Colonic mucosa (tissue), 4 donors: ENCODE results near the gene MED12L. TPM values are rescaled to one million over a fixed set of nuclear protein-coding genes. Genes with fewer than 3 reads are reported as not detected.

Source experiments
- DNase-seq: peaks from one replicate; pipeline ENCODE4 v3.0.0-alpha.2; 2020
- H3K27ac ChIP-seq: fragments of 200-600 bp; one replicate; pipeline ENCODE4 v1.8.0; 2021
- H3K27me3 ChIP-seq: fragments of 200-600 bp; one replicate; pipeline ENCODE4 v1.8.0; 2021
- H3K36me3 ChIP-seq: fragments of 200-600 bp; one replicate; pipeline ENCODE4 v1.8.0; 2021
- H3K4me1 ChIP-seq: fragments of 200-600 bp; one replicate; pipeline ENCODE4 v1.8.0; 2021; ENCODE audit warnings: mild to moderate bottlenecking
- H3K4me3 ChIP-seq: fragments of 200-600 bp; one replicate; pipeline ENCODE4 v1.8.0; 2021
- H3K9ac ChIP-seq, 2 donors: one replicate each; pipeline ENCODE4 v1.7.0; 2013; ENCODE audit warnings: control low read depth in 2 of 2, low read depth in 2 of 2, low read length in 2 of 2
- H3K9me3 ChIP-seq: fragments of 200-600 bp; one replicate; pipeline ENCODE4 v1.8.0; 2021
- intact Hi-C: fragments of 100-400 bp; cut with DNase I; formaldehyde crosslinking; loops from one replicate; pipeline ENCODE4 v1.14.1; 2022
- total RNA-seq, 2 donors: library from RNA; stranded (reverse); fragmentation: NEBNext Ultra II Directional in 1 of 2; extraction: Animal tissue kit (Norgen Biotek cat#: 25700) in 1 of 2; gene quantifications; one replicate each; pipeline ENCODE4 v1.2.1, GENCODE V29; 2021
- TF ChIP-seq, protein P1 (sequence below): fragments of 200-600 bp; IDR thresholded peaks from one replicate; pipeline ENCODE4 v1.8.0; 2022; ENCODE audit warnings: antibody characterized with exemption, mild to moderate bottlenecking
- donor health status: healthy.
- donor health status: DM: no; HTN: no; CAD: no.
- donor health status: DM: no; HTN: no; CAD: no.

Gene MED12L
- total RNA-seq, 2 donors from 2014 or later, result 0.32 to 1.3 TPM

- Histone ChIP-seq H3K27ac (no peak overlapping the region), H3K9ac (no peak overlapping the region), H3K36me3 (no peaks in the 10 kb centered on the region), H3K9me3 (no peaks in the 10 kb centered on the region), H3K4me1 (no peaks in the 10 kb centered on the region), H3K4me3 (no peak overlapping the region), H3K27me3 (no peaks in the 10 kb centered on the region)
- TF ChIP-seq, protein P1, sequence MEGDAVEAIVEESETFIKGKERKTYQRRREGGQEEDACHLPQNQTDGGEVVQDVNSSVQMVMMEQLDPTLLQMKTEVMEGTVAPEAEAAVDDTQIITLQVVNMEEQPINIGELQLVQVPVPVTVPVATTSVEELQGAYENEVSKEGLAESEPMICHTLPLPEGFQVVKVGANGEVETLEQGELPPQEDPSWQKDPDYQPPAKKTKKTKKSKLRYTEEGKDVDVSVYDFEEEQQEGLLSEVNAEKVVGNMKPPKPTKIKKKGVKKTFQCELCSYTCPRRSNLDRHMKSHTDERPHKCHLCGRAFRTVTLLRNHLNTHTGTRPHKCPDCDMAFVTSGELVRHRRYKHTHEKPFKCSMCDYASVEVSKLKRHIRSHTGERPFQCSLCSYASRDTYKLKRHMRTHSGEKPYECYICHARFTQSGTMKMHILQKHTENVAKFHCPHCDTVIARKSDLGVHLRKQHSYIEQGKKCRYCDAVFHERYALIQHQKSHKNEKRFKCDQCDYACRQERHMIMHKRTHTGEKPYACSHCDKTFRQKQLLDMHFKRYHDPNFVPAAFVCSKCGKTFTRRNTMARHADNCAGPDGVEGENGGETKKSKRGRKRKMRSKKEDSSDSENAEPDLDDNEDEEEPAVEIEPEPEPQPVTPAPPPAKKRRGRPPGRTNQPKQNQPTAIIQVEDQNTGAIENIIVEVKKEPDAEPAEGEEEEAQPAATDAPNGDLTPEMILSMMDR, result no peak
- DNase-seq, result no peak
- intact Hi-C loops, result no loop called here
Observed at GRCh38 chr3:151224268-151224866, 138.9 kb downstream of the MED12L start.

GRCh38 chr3:151225040-151225975, 139.8 kb downstream of the MED12L start:
- intact Hi-C loops, result loop anchor here (5.0 kb wide), 2 partner anchors 57 to 58 kb away; no protein-coding TSS in a partner anchor
- Histone ChIP-seq H3K9me3 (no peaks in the 10 kb centered on the region), H3K4me3 (no peak overlapping the region), H3K36me3 (no peaks in the 10 kb centered on the region), H3K27ac (no peak overlapping the region), H3K27me3 (no peaks in the 10 kb centered on the region), H3K4me1 (no peaks in the 10 kb centered on the region), H3K9ac (no peak overlapping the region)
- DNase-seq, result no peak
- TF ChIP-seq, protein P1, result no peak

GRCh38 chr3:151226088-151226563, 140.7 kb downstream of the MED12L start:
- H3K36me3 ChIP-seq, result no peaks in the 10 kb centered on the region
- H3K4me3 ChIP-seq, result no peak overlapping the region
- H3K27me3 ChIP-seq, result no peaks in the 10 kb centered on the region
- TF ChIP-seq, protein P1, result no peak
- no peaks in the 10 kb centered on the region for H3K9me3 ChIP-seq
- H3K9ac ChIP-seq, result no peak overlapping the region
- intact Hi-C loops, result loop anchor here (5.0 kb wide), 2 partner anchors 56 to 59 kb away; no protein-coding TSS in a partner anchor
- H3K27ac ChIP-seq, result no peak overlapping the region
- no peaks in the 10 kb centered on the region for H3K4me1 ChIP-seq
- no peak for DNase-seq

DNA sequence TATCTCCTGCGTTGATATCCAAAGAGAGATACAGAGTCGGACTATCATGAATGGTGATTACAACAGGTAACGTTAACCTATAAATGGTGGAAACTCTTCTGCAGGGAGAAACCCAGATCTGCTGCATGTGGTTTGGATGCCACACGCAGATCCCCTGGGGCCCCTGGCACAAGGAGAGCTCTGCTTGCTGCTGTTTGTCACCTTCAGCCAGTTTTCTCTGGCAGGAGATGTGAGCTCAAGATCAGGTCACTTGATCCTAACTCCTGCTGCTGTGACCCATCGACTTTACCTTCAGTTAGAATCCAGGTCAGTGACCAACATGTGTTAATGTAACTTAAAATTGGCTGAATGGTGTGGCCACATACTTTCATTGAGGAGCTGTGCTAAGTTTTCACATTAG, 141.4 kb downstream of the MED12L start:
- H3K9ac ChIP-seq, result no peak overlapping the region
- intact Hi-C loops, result loop anchor here (5.0 kb wide), 2 partner anchors 55 to 60 kb away; no protein-coding TSS in a partner anchor
- no peak for DNase-seq
- no peak overlapping the region for H3K4me3 ChIP-seq
- H3K27me3 ChIP-seq, result no peaks in the 10 kb centered on the region
- H3K9me3 ChIP-seq, result no peaks in the 10 kb centered on the region
- TF ChIP-seq, protein P1, result no peak
- H3K4me1 ChIP-seq, result no peaks in the 10 kb centered on the region
- no peaks in the 10 kb centered on the region for H3K36me3 ChIP-seq
- no peak overlapping the region for H3K27ac ChIP-seq

- Histone ChIP-seq H3K27ac (no peak overlapping the region), H3K36me3 (no peaks in the 10 kb centered on the region), H3K27me3 (no peaks in the 10 kb centered on the region), H3K4me3 (no peak overlapping the region), H3K4me1 (no peaks in the 10 kb centered on the region), H3K9me3 (no peaks in the 10 kb centered on the region), H3K9ac (no peak overlapping the region)
- intact Hi-C loops, result loop anchor here (5.0 kb wide), 2 partner anchors 55 to 60 kb away; no protein-coding TSS in a partner anchor
- no peak for DNase-seq
- TF ChIP-seq, protein P1, result no peak
Observed at GRCh38 chr3:151227266-151227806, 141.9 kb downstream of the MED12L start.
